Naive thymus-derived CD4-positive, alpha-beta T cell (primary cell): ENCODE results near the gene SHROOM4. TPM values are rescaled to one million over a fixed set of nuclear protein-coding genes. Genes with fewer than 3 reads are reported as not detected.

Source experiments
- ATAC-seq: fragments of 150-1000 bp; cut with Tn5 transposase; 2 replicates; pipeline ENCODE4 v1.10.0; 2021; ENCODE audit warnings: mild to moderate bottlenecking, moderate library complexity
- CTCF ChIA-PET: fragments of 350-600 bp; sonication (Branson Sonifier 250); formaldehyde crosslinking; loops from one replicate; lab custom pipeline; 2021; ENCODE audit warnings: antibody characterized with exemption; lab: Charles Lee
- POLR2A ChIA-PET: fragments of 350-600 bp; sonication (Branson Sonifier 250); formaldehyde crosslinking; loops from one replicate; lab custom pipeline; 2021; ENCODE audit warnings: antibody characterized with exemption, inconsistent platforms; lab: Charles Lee
- DNase-seq, 9 donors: peaks; one replicate each; pipeline versions ENCODE4 v3.0.0 to v3.0.0-alpha.2; 2020 to 2022; ENCODE audit warnings: mixed read lengths in 1 of 9
- H3K27ac ChIP-seq: one replicate; pipeline ENCODE4 v1.7.0; 2013; ENCODE audit warnings: mild to moderate bottlenecking, low read depth, low read length, moderate library complexity
- H3K27me3 ChIP-seq, 2 donors: one replicate each; pipeline ENCODE4 v1.7.0; 2013; ENCODE audit warnings: low read length in 2 of 2, mild to moderate bottlenecking in 2 of 2, moderate library complexity in 2 of 2; ENCODE audit not compliant: control insufficient read depth in 2 of 2, insufficient read depth in 2 of 2
- H3K36me3 ChIP-seq, 3 experiments: 1 replicate in 2 of 3; 2 replicates in 1 of 3; pipeline ENCODE4 v1.7.0; 2013; ENCODE audit warnings: low read length in 3 of 3, mild to moderate bottlenecking in 3 of 3, moderate library complexity in 1 of 3; ENCODE audit not compliant: insufficient read depth in 3 of 3, control insufficient read depth in 2 of 3
- H3K4me1 ChIP-seq, 2 donors: one replicate each; pipeline ENCODE4 v1.7.0; 2013; ENCODE audit warnings: low read length in 2 of 2, mild to moderate bottlenecking in 2 of 2, moderate library complexity in 1 of 2; ENCODE audit not compliant: control insufficient read depth in 2 of 2, insufficient read depth in 2 of 2
- H3K4me3 ChIP-seq: 2 replicates; pipeline ENCODE4 v1.7.0; 2013; ENCODE audit warnings: mild to moderate bottlenecking, low read length
- H3K9me3 ChIP-seq, 3 experiments: 1 replicate in 2 of 3; 2 replicates in 1 of 3; pipeline ENCODE4 v1.7.0; 2013; ENCODE audit warnings: low read length in 3 of 3; ENCODE audit not compliant: control insufficient read depth in 2 of 3
- H3K27ac Mint-ChIP-seq, 9 donors: one replicate each; pipeline ENCODE4 v1.8.0; 2020 to 2022; ENCODE audit warnings: mixed read lengths in 9 of 9, mild to moderate bottlenecking in 8 of 9, moderate library complexity in 5 of 9, inconsistent platforms in 2 of 9
- H3K27me3 Mint-ChIP-seq, 5 donors: one replicate each; pipeline ENCODE4 v1.8.0; 2021 to 2022; ENCODE audit warnings: mixed read lengths in 5 of 5, mild to moderate bottlenecking in 1 of 5
- H3K36me3 Mint-ChIP-seq, 5 donors: one replicate each; pipeline ENCODE4 v1.8.0; 2020 to 2022; ENCODE audit warnings: mixed read lengths in 5 of 5, mild to moderate bottlenecking in 3 of 5, inconsistent platforms in 1 of 5
- H3K4me1 Mint-ChIP-seq, 7 donors: one replicate each; pipeline ENCODE4 v1.8.0; 2020 to 2022; ENCODE audit warnings: mixed read lengths in 7 of 7, mild to moderate bottlenecking in 3 of 7, inconsistent platforms in 1 of 7
- H3K4me3 Mint-ChIP-seq, 10 donors: one replicate each; pipeline ENCODE4 v1.8.0; 2020 to 2022; ENCODE audit warnings: mild to moderate bottlenecking in 10 of 10, mixed read lengths in 10 of 10, moderate library complexity in 6 of 10, inconsistent platforms in 2 of 10
- H3K9me3 Mint-ChIP-seq, 11 donors: one replicate each; pipeline ENCODE4 v1.8.0; 2020 to 2022; ENCODE audit warnings: mixed read lengths in 11 of 11, mild to moderate bottlenecking in 4 of 11, inconsistent platforms in 1 of 11, moderate library complexity in 1 of 11
- intact Hi-C, 2 donors: fragments of 100-400 bp; cut with micrococcal nuclease; formaldehyde crosslinking; loops; one replicate each; pipeline ENCODE4 v1.15.1; 2023
- polyA plus RNA-seq, 2 donors: library from polyadenylated mRNA; unstranded; fragments of 300-500 nt; fragmentation: Illumina TruSeq; gene quantifications; one replicate each; pipeline ENCODE4 v1.2.3, GENCODE V29; 2021
- total RNA-seq, 6 experiments: library from RNA in 5 of 6; stranded (reverse) in 5 of 6; gene quantifications; 1 replicate in 5 of 6; 2 replicates in 1 of 6; pipeline ENCODE4 v1.2.3 and lab custom pipeline; 2021 to 2026

SHROOM4 gene
- total and polyA plus RNA-seq, 7 experiments from 2014 or later = 0.05 TPM; not detected in 6

DNA sequence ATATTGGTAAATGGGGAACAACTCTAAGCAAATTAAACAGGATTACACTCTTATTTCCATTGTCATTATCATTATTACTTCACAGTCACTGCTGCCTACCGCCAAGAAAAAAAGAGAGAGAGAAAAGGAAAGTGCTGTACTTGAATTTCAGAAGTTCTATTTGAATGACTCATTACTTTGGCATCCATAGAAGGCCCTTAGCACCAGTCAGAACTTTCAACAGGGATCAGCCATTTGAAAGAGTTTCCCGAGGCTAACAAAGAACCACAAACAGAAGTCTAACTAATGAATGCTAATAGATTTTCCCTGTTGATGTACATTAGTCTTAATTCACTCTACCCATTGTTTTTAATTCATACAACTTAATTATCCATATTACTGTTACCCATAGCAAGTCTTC lies 116.3 kb downstream of the SHROOM4 start:
- DNase-seq (no peak), ATAC-seq (no peak)
- Mint-ChIP-seq H3K36me3 (no peaks in the 10 kb centered on the region), H3K9me3 (no peaks in the 10 kb centered on the region), H3K27ac (no peak overlapping the region), H3K4me1 (no peaks in the 10 kb centered on the region), H3K4me3 (no peak overlapping the region), H3K27me3 (peaks cover 0 to 19% (median 13%) of the 10 kb centered on the region in 5 donors)
- Histone ChIP-seq H3K27ac (no peak overlapping the region), H3K4me1 (no peaks in the 10 kb centered on the region), H3K4me3 (no peak overlapping the region), H3K36me3 (no peaks in the 10 kb centered on the region), H3K27me3 (no peaks in the 10 kb centered on the region), H3K9me3 (no peaks in the 10 kb centered on the region)
- POLR2A ChIA-PET = no interaction called here
- CTCF ChIA-PET = no interaction called here
- intact Hi-C loops = no loop called here

DNA sequence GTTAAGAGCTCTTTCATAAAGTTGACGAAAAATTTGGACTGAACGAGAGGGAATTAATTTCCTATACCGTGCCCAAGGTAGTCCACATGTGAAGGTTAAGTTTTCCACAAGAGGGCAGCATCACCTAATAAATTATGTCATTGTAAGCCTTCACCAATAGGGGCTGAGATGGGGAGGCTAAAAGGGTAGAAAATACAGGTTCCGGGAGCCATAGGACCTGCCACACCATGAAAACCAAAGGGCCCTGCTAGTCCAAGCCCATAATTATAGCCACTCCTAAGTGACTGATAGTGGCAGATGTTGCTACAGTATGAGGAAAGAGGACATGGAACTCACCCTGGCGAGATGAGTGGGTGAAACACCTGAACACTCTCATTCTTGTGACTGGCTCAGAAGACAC lies 122.2 kb downstream of the SHROOM4 start:
- Mint-ChIP-seq H3K27me3 (peaks cover 0 to 12% (median 10%) of the 10 kb centered on the region in 5 donors), H3K27ac (no peak overlapping the region), H3K4me1 (no peaks in the 10 kb centered on the region), H3K36me3 (no peaks in the 10 kb centered on the region), H3K9me3 (no peaks in the 10 kb centered on the region), H3K4me3 (no peak overlapping the region)
- ChIA-PET POLR2A (no interaction called here), CTCF (interaction anchor here (0.6 to 0.8 kb wide), 2 partner anchors 10 to 560 kb away, joined by 3 to 4 read pairs; no protein-coding TSS in a partner anchor)
- DNase-seq = peak in 7 of 9 donors; percentile 8 to 48 (median 29)
- Histone ChIP-seq H3K4me1 (no peaks in the 10 kb centered on the region), H3K4me3 (no peak overlapping the region), H3K36me3 (no peaks in the 10 kb centered on the region), H3K9me3 (no peaks in the 10 kb centered on the region), H3K27ac (no peak overlapping the region), H3K27me3 (no peaks in the 10 kb centered on the region)
- intact Hi-C loops = loop anchor here (2.0 to 5.0 kb wide), 2 partner anchors 297 to 1570 kb away; no protein-coding TSS in a partner anchor
- ATAC-seq = peak; percentile 65

DNA sequence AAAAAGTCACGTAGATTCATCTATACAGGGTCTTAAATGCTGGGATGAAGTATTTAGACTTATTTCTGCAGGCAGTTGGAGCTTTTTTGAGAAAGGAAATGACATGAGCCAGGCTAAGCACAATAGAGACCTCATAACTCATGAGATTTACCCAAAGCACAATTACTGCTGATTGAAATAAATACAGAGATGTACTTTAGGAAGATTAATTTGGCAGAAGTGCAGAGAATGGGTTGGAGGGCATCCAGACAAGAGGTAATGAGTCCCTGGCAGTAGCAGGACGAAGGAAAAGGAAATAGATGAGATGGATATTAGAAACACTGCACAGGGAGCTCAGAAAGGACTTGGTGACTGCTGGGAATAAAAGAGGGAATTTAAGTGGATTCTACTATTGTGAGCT lies 129.1 kb downstream of the SHROOM4 start:
- DNase-seq = no peak
- H3K36me3 Mint-ChIP-seq = no peaks in the 10 kb centered on the region
- POLR2A ChIA-PET = no interaction called here
- H3K27ac Mint-ChIP-seq = no peak overlapping the region
- Histone ChIP-seq H3K4me1 (no peaks in the 10 kb centered on the region), H3K27ac (no peak overlapping the region), H3K9me3 (no peaks in the 10 kb centered on the region), H3K4me3 (no peak overlapping the region), H3K27me3 (no peaks in the 10 kb centered on the region), H3K36me3 (no peaks in the 10 kb centered on the region)
- no peak for ATAC-seq
- no peaks in the 10 kb centered on the region for H3K4me1 Mint-ChIP-seq
- CTCF ChIA-PET = no interaction called here
- intact Hi-C loops = no loop called here
- H3K4me3 Mint-ChIP-seq = no peak overlapping the region
- H3K9me3 Mint-ChIP-seq = no peaks in the 10 kb centered on the region
- peaks cover 0 to 3% (median 0%) of the 10 kb centered on the region in 5 donors for H3K27me3 Mint-ChIP-seq

DNA sequence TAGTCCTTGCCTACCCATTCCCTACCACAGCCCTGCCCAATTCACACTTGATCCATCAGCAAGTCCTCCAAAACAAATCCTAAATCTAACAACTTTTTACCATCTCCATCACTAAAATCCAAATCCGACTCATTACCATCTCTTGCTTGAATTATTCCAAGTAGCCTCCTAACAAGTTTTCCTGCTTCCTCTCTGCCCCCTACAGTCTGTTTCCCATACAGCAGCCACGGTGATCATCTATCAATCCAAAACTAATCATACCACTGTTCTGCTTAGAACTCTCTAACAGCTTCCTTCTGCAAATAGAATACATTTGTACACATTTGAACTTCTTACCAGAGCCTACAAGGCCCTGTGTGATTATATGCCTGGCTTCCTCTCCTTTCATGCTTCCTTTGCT lies 133.0 kb downstream of the SHROOM4 start:
- no peaks in the 10 kb centered on the region for H3K4me1 ChIP-seq
- Mint-ChIP-seq H3K4me1 (no peaks in the 10 kb centered on the region), H3K36me3 (no peaks in the 10 kb centered on the region), H3K27ac (no peak overlapping the region), H3K27me3 (no peaks in the 10 kb centered on the region), H3K4me3 (no peak overlapping the region), H3K9me3 (no peaks in the 10 kb centered on the region)
- ChIA-PET CTCF (interaction anchor here (0.6 to 0.9 kb wide), 2 partner anchors 10 kb away, joined by 3 to 4 read pairs; no protein-coding TSS in a partner anchor), POLR2A (no interaction called here)
- H3K27ac ChIP-seq = no peak overlapping the region
- H3K36me3 ChIP-seq = no peaks in the 10 kb centered on the region
- no peak overlapping the region for H3K4me3 ChIP-seq
- no peak for ATAC-seq
- H3K27me3 ChIP-seq = no peaks in the 10 kb centered on the region
- no peak for DNase-seq
- H3K9me3 ChIP-seq = no peaks in the 10 kb centered on the region
- intact Hi-C loops = no loop called here

DNA sequence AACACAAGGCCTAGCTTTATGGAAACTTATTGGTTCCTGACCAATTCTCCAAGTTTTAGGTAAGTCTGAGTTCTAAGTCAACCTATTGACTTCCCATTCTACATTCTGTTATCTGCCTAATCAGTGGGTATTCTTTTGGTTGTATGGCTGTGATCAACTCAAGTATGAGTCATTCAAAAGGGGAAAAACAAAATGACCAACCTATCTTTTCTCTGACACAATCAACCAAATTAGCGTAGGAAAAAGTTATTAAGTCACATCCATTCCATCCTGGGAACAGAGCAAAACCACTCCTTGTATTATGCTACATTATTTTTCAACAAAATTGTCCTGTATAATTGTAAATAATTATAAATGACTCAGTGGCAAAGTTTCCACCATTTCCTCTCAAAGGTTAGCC lies 136.2 kb downstream of the SHROOM4 start:
- ATAC-seq = no peak
- no peaks in the 10 kb centered on the region for H3K27me3 ChIP-seq
- H3K27me3 Mint-ChIP-seq = peaks cover 0 to 4% (median 0%) of the 10 kb centered on the region in 5 donors
- H3K36me3 ChIP-seq = no peaks in the 10 kb centered on the region
- no peak overlapping the region for H3K27ac ChIP-seq
- intact Hi-C loops = no loop called here
- H3K4me1 ChIP-seq = no peaks in the 10 kb centered on the region
- no peaks in the 10 kb centered on the region for H3K9me3 Mint-ChIP-seq
- POLR2A ChIA-PET = no interaction called here
- no peak for DNase-seq
- H3K27ac Mint-ChIP-seq = no peak overlapping the region
- H3K36me3 Mint-ChIP-seq = no peaks in the 10 kb centered on the region
- no peak overlapping the region for H3K4me3 Mint-ChIP-seq
- no peaks in the 10 kb centered on the region for H3K9me3 ChIP-seq
- H3K4me3 ChIP-seq = no peak overlapping the region
- no peaks in the 10 kb centered on the region for H3K4me1 Mint-ChIP-seq
- CTCF ChIA-PET = no interaction called here

DNA sequence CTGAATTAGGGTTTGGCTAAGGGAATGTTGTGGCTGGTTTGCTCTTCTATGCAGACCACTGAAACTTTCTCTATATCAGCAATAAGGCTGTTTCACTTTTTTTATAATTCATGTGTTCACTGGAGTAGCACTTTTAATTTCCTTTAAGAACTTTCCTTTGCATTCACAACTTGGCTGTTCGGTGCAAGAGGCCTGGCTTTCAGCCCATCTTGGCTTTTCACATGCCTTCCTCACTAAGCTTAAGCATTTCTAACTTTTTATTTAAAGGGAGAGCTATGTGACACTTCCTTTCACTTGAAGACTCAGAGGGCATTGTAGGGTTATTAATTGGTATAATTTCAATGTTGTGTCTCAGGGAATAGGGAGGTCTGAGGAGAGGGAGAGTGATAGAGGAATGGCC lies 142.3 kb downstream of the SHROOM4 start:
- DNase-seq (no peak), ATAC-seq (no peak)
- Histone ChIP-seq H3K9me3 (no peaks in the 10 kb centered on the region), H3K4me1 (no peaks in the 10 kb centered on the region), H3K27ac (no peak overlapping the region), H3K36me3 (no peaks in the 10 kb centered on the region), H3K27me3 (no peaks in the 10 kb centered on the region), H3K4me3 (no peak overlapping the region)
- Mint-ChIP-seq H3K9me3 (no peaks in the 10 kb centered on the region), H3K36me3 (no peaks in the 10 kb centered on the region), H3K4me3 (no peak overlapping the region), H3K4me1 (no peaks in the 10 kb centered on the region), H3K27me3 (peaks cover 0 to 8% (median 0%) of the 10 kb centered on the region in 5 donors), H3K27ac (no peak overlapping the region)
- intact Hi-C loops = no loop called here
- CTCF ChIA-PET = no interaction called here
- POLR2A ChIA-PET = no interaction called here

DNA sequence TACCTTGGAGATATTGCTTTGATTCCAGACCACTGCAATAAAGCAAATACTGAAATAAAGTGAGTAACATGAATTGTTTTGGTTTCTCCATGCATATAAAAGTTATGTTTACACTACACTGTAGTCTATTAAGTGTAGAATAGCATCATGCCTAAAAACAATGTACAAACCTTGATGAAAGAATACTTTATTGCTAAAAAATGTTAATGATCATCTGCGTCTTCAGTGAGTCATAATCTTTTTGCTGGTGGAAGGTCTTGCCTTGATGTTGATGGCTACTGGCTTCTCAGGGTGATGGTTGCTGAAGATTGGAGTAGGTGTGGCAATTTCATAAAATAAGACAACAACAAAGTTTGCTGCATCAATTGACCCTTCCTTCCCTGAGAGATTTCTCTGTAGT lies 145.1 kb downstream of the SHROOM4 start:
- Mint-ChIP-seq H3K4me1 (no peaks in the 10 kb centered on the region), H3K36me3 (no peaks in the 10 kb centered on the region), H3K9me3 (no peaks in the 10 kb centered on the region), H3K27ac (no peak overlapping the region), H3K4me3 (no peak overlapping the region), H3K27me3 (peaks cover 0 to 8% (median 1%) of the 10 kb centered on the region in 5 donors)
- Histone ChIP-seq H3K4me3 (no peak overlapping the region), H3K9me3 (no peaks in the 10 kb centered on the region), H3K27ac (no peak overlapping the region), H3K36me3 (no peaks in the 10 kb centered on the region), H3K4me1 (no peaks in the 10 kb centered on the region), H3K27me3 (no peaks in the 10 kb centered on the region)
- ATAC-seq (no peak), DNase-seq (no peak)
- POLR2A ChIA-PET = no interaction called here
- intact Hi-C loops = no loop called here
- CTCF ChIA-PET = no interaction called here
